Upper lobe of left lung (tissue), 4 donors: ENCODE data around the gene GUCD1.

Source experiments
- POLR2A ChIP-seq, 4 donors: fragments of 450-650 bp; IDR thresholded peaks; one replicate each; pipeline ENCODE4 v1.5.1; 2016 to 2017; ENCODE audit warnings: antibody characterized with exemption in 4 of 4, mild to moderate bottlenecking in 2 of 4
- POLR2AphosphoS5 ChIP-seq, 2 donors: sonication (generic); formaldehyde crosslinking; IDR thresholded peaks; one replicate each; pipeline ENCODE4 v1.5.1; 2017; ENCODE audit warnings: antibody characterized with exemption in 2 of 2
- TF ChIP-seq, protein P1 (sequence below), 6 experiments: fragments of 450-650 bp in 4 of 6; fragments of 200-600 bp in 2 of 6; sonication (generic) in 2 of 6; IDR thresholded peaks; one replicate each; pipeline ENCODE4 v1.5.1; 2016 to 2019; ENCODE audit warnings: antibody characterized with exemption in 6 of 6

DNA sequence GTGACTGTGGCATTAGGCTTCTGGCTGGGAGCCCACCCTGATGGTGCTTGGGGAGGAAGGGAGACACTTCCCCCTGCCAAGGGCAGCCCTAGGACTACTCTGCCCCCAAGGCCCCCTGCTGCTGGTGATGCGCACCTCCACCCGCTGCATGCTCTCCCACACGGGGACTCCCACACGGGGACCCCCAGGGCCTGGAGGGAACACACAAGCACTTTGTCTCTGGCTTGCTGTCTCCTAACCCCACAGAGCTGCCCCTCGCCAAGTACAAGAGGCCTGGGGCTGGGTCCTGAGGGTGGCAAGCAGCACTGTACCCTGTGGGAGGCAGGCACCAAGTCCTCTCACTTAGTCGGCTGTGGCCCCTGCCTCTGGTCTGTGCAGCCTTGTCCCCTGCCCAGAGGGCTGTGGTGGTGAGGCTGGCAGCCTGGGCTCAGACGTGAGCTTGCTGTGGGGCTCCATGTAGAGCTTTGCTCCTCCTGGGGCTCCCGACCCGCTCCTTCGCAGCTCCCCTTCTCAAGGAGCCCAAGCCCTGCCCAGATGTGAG, 30.0 kb upstream of the GUCD1 start:
- TF ChIP-seq POLR2A (IDR thresholded peaks at IDR 0.05), result no peak
- TF ChIP-seq, protein P1, sequence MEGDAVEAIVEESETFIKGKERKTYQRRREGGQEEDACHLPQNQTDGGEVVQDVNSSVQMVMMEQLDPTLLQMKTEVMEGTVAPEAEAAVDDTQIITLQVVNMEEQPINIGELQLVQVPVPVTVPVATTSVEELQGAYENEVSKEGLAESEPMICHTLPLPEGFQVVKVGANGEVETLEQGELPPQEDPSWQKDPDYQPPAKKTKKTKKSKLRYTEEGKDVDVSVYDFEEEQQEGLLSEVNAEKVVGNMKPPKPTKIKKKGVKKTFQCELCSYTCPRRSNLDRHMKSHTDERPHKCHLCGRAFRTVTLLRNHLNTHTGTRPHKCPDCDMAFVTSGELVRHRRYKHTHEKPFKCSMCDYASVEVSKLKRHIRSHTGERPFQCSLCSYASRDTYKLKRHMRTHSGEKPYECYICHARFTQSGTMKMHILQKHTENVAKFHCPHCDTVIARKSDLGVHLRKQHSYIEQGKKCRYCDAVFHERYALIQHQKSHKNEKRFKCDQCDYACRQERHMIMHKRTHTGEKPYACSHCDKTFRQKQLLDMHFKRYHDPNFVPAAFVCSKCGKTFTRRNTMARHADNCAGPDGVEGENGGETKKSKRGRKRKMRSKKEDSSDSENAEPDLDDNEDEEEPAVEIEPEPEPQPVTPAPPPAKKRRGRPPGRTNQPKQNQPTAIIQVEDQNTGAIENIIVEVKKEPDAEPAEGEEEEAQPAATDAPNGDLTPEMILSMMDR (IDR thresholded peaks at IDR 0.05), result no peak
- no peak for TF ChIP-seq POLR2AphosphoS5 (IDR thresholded peaks at IDR 0.05)
